Immature natural killer cell (primary cell): ENCODE measurements around the gene RIMBP2. TPM values are rescaled to one million over a fixed set of nuclear protein-coding genes. Genes with fewer than 3 reads are reported as not detected.

ENCODE experiments used
- DNase-seq, 3 donors: peaks; one replicate each; pipeline ENCODE4 v3.0.0; 2022; ENCODE audit warnings: mixed read lengths in 1 of 3
- H3K27ac Mint-ChIP-seq, 6 donors: one replicate each; pipeline ENCODE4 v1.8.0; 2020; ENCODE audit warnings: mixed read lengths in 6 of 6, mild to moderate bottlenecking in 5 of 6, inconsistent platforms in 4 of 6, moderate library complexity in 3 of 6
- H3K27me3 Mint-ChIP-seq, 3 donors: one replicate each; pipeline ENCODE4 v1.8.0; 2020 to 2021; ENCODE audit warnings: low read depth in 3 of 3, mild to moderate bottlenecking in 3 of 3, mixed read lengths in 3 of 3, moderate library complexity in 3 of 3, inconsistent platforms in 1 of 3
- H3K36me3 Mint-ChIP-seq, 3 donors: one replicate each; pipeline ENCODE4 v1.8.0; 2020; ENCODE audit warnings: mixed read lengths in 3 of 3, inconsistent platforms in 2 of 3, mild to moderate bottlenecking in 2 of 3
- H3K4me1 Mint-ChIP-seq, 2 donors: one replicate each; pipeline ENCODE4 v1.8.0; 2020; ENCODE audit warnings: inconsistent platforms in 2 of 2, mild to moderate bottlenecking in 2 of 2, mixed read lengths in 2 of 2, moderate library complexity in 1 of 2
- H3K4me3 Mint-ChIP-seq, 5 donors: one replicate each; pipeline ENCODE4 v1.8.0; 2020; ENCODE audit warnings: mild to moderate bottlenecking in 5 of 5, mixed read lengths in 5 of 5, inconsistent platforms in 3 of 5, moderate library complexity in 3 of 5
- H3K9me3 Mint-ChIP-seq, 6 donors: one replicate each; pipeline ENCODE4 v1.8.0; 2020; ENCODE audit warnings: mild to moderate bottlenecking in 6 of 6, mixed read lengths in 6 of 6, inconsistent platforms in 4 of 6, moderate library complexity in 3 of 6
- polyA plus RNA-seq, 3 donors: library from polyadenylated mRNA; unstranded; fragments of 300-500 nt; fragmentation: Illumina TruSeq; gene quantifications; one replicate each; pipeline ENCODE4 v1.2.3, GENCODE V29; 2021

Gene RIMBP2
- polyA plus RNA-seq, 3 donors from 2014 or later = not detected

DNA sequence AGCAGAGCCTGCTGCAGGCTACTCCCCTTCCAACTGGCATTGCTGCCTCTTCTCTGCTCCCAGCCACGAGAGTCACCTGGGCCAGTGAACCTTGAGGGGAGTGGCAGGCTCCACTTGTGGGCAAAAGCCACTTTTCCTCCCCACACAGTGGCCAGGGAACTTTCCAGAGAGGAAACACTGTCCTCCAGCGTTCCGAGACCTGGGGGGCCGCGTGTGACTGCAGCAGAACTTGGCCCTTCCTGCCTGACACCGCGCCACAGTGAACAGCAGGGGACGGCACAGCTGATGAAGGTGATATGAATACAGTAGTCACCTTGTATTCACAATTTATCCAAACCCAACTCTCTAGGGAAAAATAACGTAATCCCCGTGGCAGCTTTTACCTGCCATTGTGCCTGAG, 263.6 kb downstream of the RIMBP2 start:
- Mint-ChIP-seq H3K9me3 (no peaks in the 10 kb centered on the region), H3K27me3 (peaks cover 0 to 2% (median 0%) of the 10 kb centered on the region in 3 donors), H3K27ac (no peak overlapping the region), H3K36me3 (no peaks in the 10 kb centered on the region), H3K4me3 (no peak overlapping the region), H3K4me1 (no peaks in the 10 kb centered on the region)
- no peak for DNase-seq

DNA sequence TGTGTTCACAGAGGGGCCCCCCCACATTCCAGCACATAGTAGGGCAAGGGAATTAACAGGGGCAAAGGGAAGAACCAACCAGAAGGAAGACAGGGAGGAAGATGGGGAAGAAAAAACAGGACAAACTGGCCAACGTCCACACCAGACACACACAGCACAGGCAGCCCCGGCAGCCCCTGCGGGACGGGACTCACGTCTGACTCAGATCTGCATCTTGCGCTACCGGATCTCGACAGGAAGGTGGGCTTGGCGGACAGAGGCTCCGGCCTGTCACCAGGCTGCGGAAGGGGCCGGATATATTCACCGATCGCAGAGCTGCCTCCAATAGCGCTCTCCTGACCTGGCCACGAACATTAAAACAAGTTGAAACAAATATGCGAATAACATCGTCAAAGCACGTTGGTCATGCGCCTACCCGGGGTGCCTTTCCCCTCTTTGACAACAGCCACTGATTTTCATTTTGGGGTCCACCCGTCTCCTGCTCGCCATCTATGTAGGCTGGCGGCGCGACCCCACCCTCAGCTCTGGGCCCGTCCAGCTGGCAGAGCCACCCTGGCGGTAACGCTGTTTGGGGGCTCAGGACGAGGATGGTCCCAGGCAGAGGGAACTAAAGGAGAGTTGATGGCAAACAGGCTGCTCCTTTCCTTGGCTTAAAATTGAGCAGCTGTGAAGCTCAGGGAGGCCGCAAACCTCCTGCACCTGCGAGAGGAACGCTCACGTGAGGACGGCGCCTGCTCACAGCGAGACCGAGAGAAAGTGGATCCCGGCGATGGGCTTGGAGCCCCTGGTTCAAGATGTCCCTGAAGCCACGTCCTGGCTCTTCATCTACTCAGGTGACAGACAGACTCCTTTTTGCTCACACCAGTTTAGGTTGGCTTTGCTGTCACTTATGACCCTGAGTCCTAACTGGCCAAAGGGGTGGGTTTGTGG, 264.8 kb downstream of the RIMBP2 start:
- Mint-ChIP-seq H3K27me3 (peaks cover 0 to 2% (median 0%) of the 10 kb centered on the region in 3 donors), H3K36me3 (no peaks in the 10 kb centered on the region), H3K9me3 (no peaks in the 10 kb centered on the region), H3K27ac (no peak overlapping the region), H3K4me3 (no peak overlapping the region), H3K4me1 (no peaks in the 10 kb centered on the region)
- DNase-seq = no peak

GRCh38 chr12:130449291-130449690, 266.8 kb downstream of the RIMBP2 start:
- Mint-ChIP-seq H3K4me3 (no peak overlapping the region), H3K9me3 (no peaks in the 10 kb centered on the region), H3K36me3 (no peaks in the 10 kb centered on the region)

GRCh38 chr12:130448044-130448821, 267.9 kb downstream of the RIMBP2 start:
- no peak overlapping the region for H3K27ac Mint-ChIP-seq
- H3K4me1 Mint-ChIP-seq = no peaks in the 10 kb centered on the region
- no peaks in the 10 kb centered on the region for H3K9me3 Mint-ChIP-seq
- H3K4me3 Mint-ChIP-seq = no peak overlapping the region
- peaks cover 0 to 4% (median 2%) of the 10 kb centered on the region in 3 donors for H3K27me3 Mint-ChIP-seq
- H3K36me3 Mint-ChIP-seq = no peaks in the 10 kb centered on the region
- DNase-seq = no peak

More at GRCh38 chr12:130449291-130449690, 266.8 kb downstream of the RIMBP2 start:
- H3K27ac Mint-ChIP-seq = no peak overlapping the region
- no peak for DNase-seq
- no peaks in the 10 kb centered on the region for H3K4me1 Mint-ChIP-seq
- peaks cover 0 to 4% (median 2%) of the 10 kb centered on the region in 3 donors for H3K27me3 Mint-ChIP-seq

DNA sequence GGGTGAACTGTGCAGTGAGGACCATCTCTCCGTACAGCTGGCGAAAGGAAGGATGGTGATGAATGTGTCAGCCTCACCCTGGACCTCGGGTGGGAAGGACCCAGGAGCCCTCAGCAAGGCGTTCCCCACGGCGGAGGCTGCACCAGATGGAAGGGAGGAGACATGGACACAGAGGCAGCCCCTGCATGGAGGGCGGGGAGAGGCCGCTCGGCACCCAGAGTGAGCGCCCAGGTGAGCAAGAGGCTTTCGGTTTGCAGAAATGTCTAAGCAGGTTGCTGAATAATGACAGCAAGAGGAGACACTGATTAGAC, 268.5 kb downstream of the RIMBP2 start:
- DNase-seq = no peak
- no peak overlapping the region for H3K4me3 Mint-ChIP-seq
- no peaks in the 10 kb centered on the region for H3K4me1 Mint-ChIP-seq
- H3K36me3 Mint-ChIP-seq = no peaks in the 10 kb centered on the region
- H3K27me3 Mint-ChIP-seq = peaks cover 0 to 4% (median 2%) of the 10 kb centered on the region in 3 donors
- no peaks in the 10 kb centered on the region for H3K9me3 Mint-ChIP-seq
- no peak overlapping the region for H3K27ac Mint-ChIP-seq

GRCh38 chr12:130446846-130447654, 269.0 kb downstream of the RIMBP2 start:
- Mint-ChIP-seq H3K36me3 (no peaks in the 10 kb centered on the region), H3K27ac (no peak overlapping the region), H3K27me3 (peaks cover 0 to 4% (median 2%) of the 10 kb centered on the region in 3 donors), H3K4me1 (no peaks in the 10 kb centered on the region), H3K9me3 (no peaks in the 10 kb centered on the region), H3K4me3 (no peak overlapping the region)
- no peak for DNase-seq

- DNase-seq = no peak
- Mint-ChIP-seq H3K27ac (no peak overlapping the region), H3K27me3 (peaks cover 0 to 4% (median 2%) of the 10 kb centered on the region in 3 donors), H3K4me3 (no peak overlapping the region), H3K36me3 (no peaks in the 10 kb centered on the region), H3K9me3 (peaks cover 0 to 4% (median 0%) of the 10 kb centered on the region in 6 donors), H3K4me1 (no peaks in the 10 kb centered on the region)
These were observed 271.1 kb downstream of the RIMBP2 start for GRCh38 chr12:130444986-130445385.

DNA sequence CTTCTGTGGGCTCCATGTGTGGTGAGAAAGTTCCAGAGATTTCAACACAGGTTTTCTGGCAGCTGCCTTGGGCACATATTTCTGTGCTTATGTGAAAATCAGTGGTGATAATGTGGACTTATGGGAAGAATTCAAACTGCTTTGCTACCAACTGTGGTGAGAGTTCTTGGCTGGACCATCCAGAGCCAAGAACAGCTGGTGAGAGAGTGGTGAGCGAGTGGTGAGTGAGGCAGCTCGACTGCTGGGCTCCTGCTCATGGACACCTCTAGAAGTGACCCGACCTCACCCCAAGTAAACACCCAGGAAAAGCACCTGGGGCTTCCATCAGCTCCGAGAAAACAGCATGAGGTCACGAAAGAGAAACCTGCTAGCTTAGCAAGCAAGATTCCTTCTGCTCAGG, 272.0 kb downstream of the RIMBP2 start:
- Mint-ChIP-seq H3K4me3 (no peak overlapping the region), H3K27me3 (peaks cover 0 to 4% (median 2%) of the 10 kb centered on the region in 3 donors), H3K36me3 (no peaks in the 10 kb centered on the region), H3K9me3 (peaks cover 0 to 4% (median 0%) of the 10 kb centered on the region in 6 donors), H3K27ac (no peak overlapping the region), H3K4me1 (no peaks in the 10 kb centered on the region)
- DNase-seq = no peak

GRCh38 chr12:130441771-130442760, 274.0 kb downstream of the RIMBP2 start:
- DNase-seq = no peak
- Mint-ChIP-seq H3K27ac (no peak overlapping the region), H3K4me1 (no peaks in the 10 kb centered on the region), H3K4me3 (no peak overlapping the region), H3K27me3 (peaks cover 0 to 4% (median 2%) of the 10 kb centered on the region in 3 donors), H3K36me3 (no peaks in the 10 kb centered on the region), H3K9me3 (peaks cover 0 to 4% (median 0%) of the 10 kb centered on the region in 6 donors)

DNA sequence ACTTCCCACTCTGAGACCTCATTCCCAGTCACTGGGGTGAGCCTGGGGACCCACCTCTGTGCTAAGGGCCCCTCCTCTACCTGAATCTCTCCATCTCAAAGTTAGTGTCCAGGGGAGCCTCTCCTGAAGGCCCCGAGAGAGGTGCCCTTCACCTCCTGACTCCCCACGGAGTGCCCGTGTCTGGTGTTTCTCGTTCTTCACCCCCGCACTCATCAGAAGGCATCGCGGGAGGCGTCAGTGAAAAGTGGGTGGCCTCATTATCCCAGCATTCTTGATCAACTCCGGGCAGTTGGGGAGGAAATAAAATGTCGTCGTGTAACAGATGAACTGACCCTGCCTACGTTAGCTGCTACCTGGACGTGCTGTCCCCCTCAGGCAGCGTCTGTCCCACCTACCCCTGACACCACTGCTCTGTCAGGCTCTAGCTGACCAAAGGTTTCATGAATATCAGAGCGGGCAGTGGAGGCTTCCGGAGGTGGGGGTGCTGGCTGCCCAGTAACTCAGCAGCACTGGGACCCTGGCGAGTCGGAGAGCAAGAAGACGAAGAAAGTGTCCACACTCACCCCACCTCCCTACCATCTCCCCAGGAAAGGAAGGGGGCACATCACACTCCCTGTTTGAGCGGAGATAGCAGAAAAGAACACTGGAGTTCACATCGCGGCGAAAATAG, 275.6 kb downstream of the RIMBP2 start:
- Mint-ChIP-seq H3K36me3 (no peaks in the 10 kb centered on the region), H3K4me1 (no peaks in the 10 kb centered on the region), H3K9me3 (peaks cover 0 to 4% (median 0%) of the 10 kb centered on the region in 6 donors), H3K27me3 (peaks cover 0 to 2% (median 2%) of the 10 kb centered on the region in 3 donors), H3K27ac (no peak overlapping the region), H3K4me3 (no peak overlapping the region)
- no peak for DNase-seq

DNA sequence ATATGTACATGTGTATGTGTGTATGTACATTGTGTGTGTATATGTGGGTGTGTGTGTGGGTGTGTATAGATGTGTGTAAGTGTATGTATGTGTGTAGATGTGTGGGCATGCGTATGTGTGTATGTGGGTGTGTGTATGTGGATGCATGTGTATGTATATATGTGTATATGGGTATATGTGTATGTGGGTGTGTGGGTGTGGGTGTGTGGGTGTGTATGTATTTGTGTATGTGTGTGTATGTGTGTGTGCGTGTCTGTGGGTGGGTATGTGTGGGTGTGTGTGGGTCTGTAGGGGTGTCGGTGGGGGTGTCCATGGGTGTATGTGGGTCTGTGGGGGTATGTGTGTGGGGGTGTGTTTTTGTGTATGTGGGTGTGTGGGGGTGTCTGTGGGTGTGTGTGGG, 276.8 kb downstream of the RIMBP2 start:
- no peaks in the 10 kb centered on the region for H3K4me1 Mint-ChIP-seq
- H3K36me3 Mint-ChIP-seq = no peaks in the 10 kb centered on the region
- peaks cover 0 to 2% (median 0%) of the 10 kb centered on the region in 3 donors for H3K27me3 Mint-ChIP-seq
- H3K27ac Mint-ChIP-seq = no peak overlapping the region
- H3K4me3 Mint-ChIP-seq = no peak overlapping the region
- H3K9me3 Mint-ChIP-seq = peaks cover 0 to 4% (median 0%) of the 10 kb centered on the region in 6 donors
- DNase-seq = no peak

GRCh38 chr12:130438711-130439110, 277.4 kb downstream of the RIMBP2 start:
- no peak for DNase-seq
- Mint-ChIP-seq H3K4me3 (no peak overlapping the region), H3K27ac (no peak overlapping the region), H3K27me3 (peaks cover 0 to 2% (median 0%) of the 10 kb centered on the region in 3 donors), H3K36me3 (no peaks in the 10 kb centered on the region), H3K4me1 (no peaks in the 10 kb centered on the region), H3K9me3 (peaks cover 0 to 4% (median 0%) of the 10 kb centered on the region in 6 donors)
